ENCODE results near the gene MRPL12.

Gene MRPL12

DNA sequence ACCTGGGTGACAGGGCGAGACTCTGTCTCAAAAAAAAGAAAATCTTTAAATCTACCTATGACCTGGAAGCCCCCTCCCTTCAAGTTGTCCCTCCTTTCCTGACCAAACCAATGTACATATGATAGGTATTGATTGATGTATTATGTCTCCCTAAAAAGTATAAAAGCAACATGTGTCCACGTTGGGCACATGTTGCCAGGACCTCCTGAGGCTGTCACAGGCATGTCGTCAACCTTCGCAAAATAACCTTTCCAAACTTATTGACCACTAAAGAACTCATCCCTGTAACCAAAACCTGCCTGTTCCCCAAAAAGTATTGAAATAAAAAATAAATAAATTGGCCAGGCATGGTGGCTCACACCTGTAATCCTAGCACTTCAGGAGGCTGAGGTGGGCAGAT, 41.2 kb upstream of the MRPL12 start:
- TF ChIP-seq, protein P1, sequence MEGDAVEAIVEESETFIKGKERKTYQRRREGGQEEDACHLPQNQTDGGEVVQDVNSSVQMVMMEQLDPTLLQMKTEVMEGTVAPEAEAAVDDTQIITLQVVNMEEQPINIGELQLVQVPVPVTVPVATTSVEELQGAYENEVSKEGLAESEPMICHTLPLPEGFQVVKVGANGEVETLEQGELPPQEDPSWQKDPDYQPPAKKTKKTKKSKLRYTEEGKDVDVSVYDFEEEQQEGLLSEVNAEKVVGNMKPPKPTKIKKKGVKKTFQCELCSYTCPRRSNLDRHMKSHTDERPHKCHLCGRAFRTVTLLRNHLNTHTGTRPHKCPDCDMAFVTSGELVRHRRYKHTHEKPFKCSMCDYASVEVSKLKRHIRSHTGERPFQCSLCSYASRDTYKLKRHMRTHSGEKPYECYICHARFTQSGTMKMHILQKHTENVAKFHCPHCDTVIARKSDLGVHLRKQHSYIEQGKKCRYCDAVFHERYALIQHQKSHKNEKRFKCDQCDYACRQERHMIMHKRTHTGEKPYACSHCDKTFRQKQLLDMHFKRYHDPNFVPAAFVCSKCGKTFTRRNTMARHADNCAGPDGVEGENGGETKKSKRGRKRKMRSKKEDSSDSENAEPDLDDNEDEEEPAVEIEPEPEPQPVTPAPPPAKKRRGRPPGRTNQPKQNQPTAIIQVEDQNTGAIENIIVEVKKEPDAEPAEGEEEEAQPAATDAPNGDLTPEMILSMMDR (IDR thresholded peaks at IDR 0.05; ENCODE audit: low read depth, low read length), result no peak
- no peak overlapping the region for H3K4me3 ChIP-seq (ENCODE audit: low read depth, low read length)
- no peak for DNase-seq (ENCODE audit: low read depth, low spot score)
- in situ Hi-C loops (cut with HindIII; ENCODE audit: low sequenced_read_pairs), result no loop called here

DNA sequence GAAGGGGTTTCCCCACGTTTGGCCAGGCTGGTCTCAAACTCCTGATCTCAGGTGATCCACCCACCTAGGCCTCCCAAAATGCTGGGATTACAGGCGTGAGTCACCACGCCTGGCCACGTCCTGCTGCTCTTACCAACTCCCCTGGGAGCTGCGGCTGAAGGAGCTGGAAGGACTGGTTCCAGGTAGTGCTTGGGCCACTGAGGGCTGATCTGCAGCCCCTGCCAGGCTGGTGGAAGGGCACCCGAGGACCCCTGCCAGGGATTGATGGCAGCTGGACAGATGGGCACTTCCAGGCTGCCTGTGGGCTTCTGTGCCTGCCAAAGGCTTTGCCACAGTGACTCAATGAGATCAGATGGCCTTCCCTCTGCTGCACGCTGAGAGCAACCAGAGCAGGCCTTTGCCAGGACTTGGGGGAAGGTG, 39.1 kb upstream of the MRPL12 start:
- TF ChIP-seq, protein P1 (IDR thresholded peaks at IDR 0.05; ENCODE audit: low read depth, low read length), result no peak
- no peak overlapping the region for H3K4me3 ChIP-seq (ENCODE audit: low read depth, low read length)
- in situ Hi-C loops (cut with HindIII; ENCODE audit: low sequenced_read_pairs), result no loop called here
- DNase-seq (ENCODE audit: low read depth, low spot score), result no peak

DNA sequence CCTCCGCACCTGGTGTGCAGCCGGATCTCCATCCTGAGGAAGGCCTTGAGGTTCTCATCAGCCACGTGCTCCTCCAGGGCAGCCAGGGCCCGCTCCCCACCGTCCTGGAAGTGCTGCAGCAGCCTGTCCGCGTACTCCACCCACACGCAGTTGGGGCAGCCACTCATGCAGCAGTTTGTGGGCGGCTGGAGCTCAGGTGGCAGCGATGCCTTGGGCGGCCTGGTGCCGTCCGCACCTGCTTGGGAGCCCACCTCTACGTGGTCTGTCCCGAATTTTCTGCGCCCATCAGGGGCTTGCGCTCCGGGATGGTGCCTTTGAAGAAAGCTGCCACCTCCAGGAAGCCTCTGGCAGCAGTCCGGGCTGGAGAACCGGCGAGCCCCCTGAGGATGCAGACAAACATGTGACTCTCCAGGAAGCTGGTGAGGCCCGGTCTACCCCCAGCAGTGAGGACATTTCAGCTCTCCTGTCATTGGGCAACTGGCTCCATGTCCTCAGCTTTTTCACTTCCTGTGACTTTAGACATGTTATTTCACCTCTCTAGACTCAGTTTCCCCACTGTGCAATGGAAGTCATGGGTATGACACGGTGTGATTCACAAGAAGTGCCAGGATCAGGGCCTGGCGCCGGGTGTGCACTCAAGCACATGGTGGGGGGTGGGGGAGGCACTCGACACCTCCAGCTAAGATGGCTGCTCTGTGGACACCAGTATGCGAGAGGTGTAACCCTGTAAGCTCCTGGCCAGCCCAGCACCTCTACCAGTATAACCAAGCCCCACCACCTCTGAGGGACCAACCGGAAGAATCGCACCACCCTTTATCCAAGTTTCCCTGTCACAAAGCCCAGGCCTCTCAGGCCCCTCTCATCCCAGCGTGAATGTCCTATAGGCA, 37.7 kb upstream of the MRPL12 start:
- no peak for DNase-seq (ENCODE audit: low read depth, low spot score)
- in situ Hi-C loops (cut with HindIII; ENCODE audit: low sequenced_read_pairs), result no loop called here
- TF ChIP-seq, protein P1 (IDR thresholded peaks at IDR 0.05; ENCODE audit: low read depth, low read length), result no peak

DNA sequence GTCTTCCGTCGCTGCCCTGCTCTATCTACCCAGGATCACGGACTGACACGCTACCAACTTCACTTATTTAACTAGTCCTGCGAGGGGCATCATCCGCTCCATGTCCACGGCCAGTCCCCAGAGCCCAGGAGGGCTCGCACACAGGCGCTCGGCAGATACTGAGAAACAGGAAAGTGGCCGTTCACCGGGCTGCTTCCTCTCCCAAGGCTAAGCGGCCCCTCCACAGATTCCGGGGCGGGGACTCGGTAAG, 37.1 kb upstream of the MRPL12 start:
- in situ Hi-C loops (cut with HindIII; ENCODE audit: low sequenced_read_pairs), result no loop called here
- peak; percentile 19 for DNase-seq (ENCODE audit: low read depth, low spot score)
- H3K4me3 ChIP-seq (ENCODE audit: low read depth, low read length), result peak overlapping the region; percentile 87
- TF ChIP-seq, protein P1 (IDR thresholded peaks at IDR 0.05; ENCODE audit: low read depth, low read length), result no peak

More for the DNA sequence above, 37.7 kb upstream of the MRPL12 start:
- H3K4me3 ChIP-seq (ENCODE audit: low read depth, low read length), result peak overlapping the region; percentile 87

DNA sequence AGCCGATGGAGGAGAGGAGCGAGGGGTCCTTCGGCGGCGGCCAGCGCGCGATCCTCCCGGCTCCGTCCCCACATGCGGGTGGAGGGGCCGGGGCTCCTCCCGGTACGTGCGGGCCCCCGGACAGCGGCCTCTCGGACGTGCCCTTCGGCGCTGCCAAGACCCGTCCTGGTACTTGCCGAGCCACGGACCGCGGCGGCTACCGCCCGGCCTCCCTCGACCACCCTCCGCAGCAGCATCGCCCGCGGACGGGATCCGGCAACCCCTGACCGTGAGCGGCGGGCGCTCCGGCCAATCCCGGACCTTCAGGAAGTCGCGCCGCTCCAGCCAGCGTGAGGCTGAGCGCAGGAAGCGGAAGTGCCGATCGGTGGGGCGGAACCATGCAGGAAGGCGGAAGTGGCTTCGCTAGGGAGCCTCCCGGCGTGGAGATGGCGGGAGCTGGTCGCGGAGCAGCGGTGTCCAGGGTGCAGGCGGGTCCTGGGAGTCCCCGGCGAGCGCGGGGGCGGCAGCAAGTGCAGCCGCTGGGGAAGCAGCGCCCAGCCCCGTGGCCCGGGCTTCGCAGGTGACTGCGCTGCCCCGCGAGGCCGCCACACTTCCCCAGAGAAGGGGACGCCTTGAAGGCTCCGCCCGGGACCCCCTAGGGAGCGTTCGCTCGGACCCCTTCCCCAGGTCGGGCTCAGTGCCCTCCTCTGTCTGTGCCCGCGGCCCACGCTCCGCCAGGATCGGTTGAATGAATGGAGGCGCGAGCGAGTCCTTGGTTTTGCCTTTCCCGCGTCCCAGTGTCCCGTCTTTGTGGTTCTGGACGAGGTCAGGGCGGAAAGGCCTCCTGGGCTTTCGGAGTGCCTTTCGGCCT, 36.6 kb upstream of the MRPL12 start, which contains the start of the genes CCDC137 and OXLD1:
Gene CCDC137 (plus strand): TSS at position 396 of the 850 bp plus-strand sequence. CDS start 30 bp downstream, at position 426.
Gene OXLD1 (minus strand): TSS at position 264 of the 850 bp plus-strand sequence. CDS start 28 bp downstream, at position 236.
- peak; percentile 97 for DNase-seq (ENCODE audit: low read depth, low spot score)
- in situ Hi-C loops (cut with HindIII; ENCODE audit: low sequenced_read_pairs), result no loop called here
- peak within 1 kb of the TSS; percentile 87 for H3K4me3 ChIP-seq (ENCODE audit: low read depth, low read length)
- TF ChIP-seq, protein P1 (IDR thresholded peaks at IDR 0.05; ENCODE audit: low read depth, low read length), result no peak

DNA sequence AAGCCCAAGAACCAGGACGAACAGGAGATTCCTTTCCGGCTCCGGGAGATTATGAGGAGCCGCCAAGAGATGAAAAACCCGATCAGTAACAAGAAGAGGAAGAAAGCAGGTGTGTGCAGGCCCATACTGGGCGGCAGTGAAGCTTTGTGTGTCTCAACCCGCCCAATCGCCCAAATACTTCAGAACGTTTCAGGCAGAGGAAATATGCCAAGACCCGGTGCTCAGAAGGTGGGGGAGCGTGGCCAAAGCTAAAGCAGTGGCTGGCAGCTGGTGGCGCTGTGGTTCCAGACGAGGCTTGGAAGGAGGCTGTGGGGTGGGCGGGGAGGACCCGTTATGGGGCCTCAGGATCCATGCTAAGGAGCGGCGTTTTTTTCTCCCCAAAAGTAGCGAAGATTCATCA, 35.4 kb upstream of the MRPL12 start:
- in situ Hi-C loops (cut with HindIII; ENCODE audit: low sequenced_read_pairs), result no loop called here
- TF ChIP-seq, protein P1 (IDR thresholded peaks at IDR 0.05; ENCODE audit: low read depth, low read length), result no peak
- H3K4me3 ChIP-seq (ENCODE audit: low read depth, low read length), result no peak overlapping the region
- DNase-seq (ENCODE audit: low read depth, low spot score), result no peak
